OCI-LY3 (cell line): ENCODE data around the gene RPS21.

Source experiments
- H2AFZ ChIP-seq: fragments of 200-600, 300-600 bp; shearing (Covaris generic); 2 replicates; pipeline ENCODE4 v1.6.0; 2014; ENCODE audit warnings: antibody characterized with exemption, low read depth, low read length
- H3K27ac ChIP-seq: fragments of 200-600, 300-600 bp; sonication (generic); 2 replicates; pipeline ENCODE4 v1.5.1; 2014; ENCODE audit warnings: mild to moderate bottlenecking, low read length, moderate library complexity, mixed read lengths
- H3K27me3 ChIP-seq: fragments of 200-600, 300-600 bp; sonication (generic); 2 replicates; pipeline ENCODE4 v1.6.1; 2014; ENCODE audit warnings: low read depth, low read length, mixed read lengths
- H3K36me3 ChIP-seq: fragments of 200-600, 300-600 bp; sonication (generic); replicated peaks from 2 replicates; pipeline ENCODE3; 2014; ENCODE audit warnings: low read depth, low read length, mixed read lengths
- H3K4me1 ChIP-seq: fragments of 300-600, 200-600 bp; sonication (generic); 2 replicates; pipeline ENCODE4 v1.6.1; 2014; ENCODE audit warnings: low read length, mixed read lengths
- H3K4me2 ChIP-seq: fragments of 200-600, 300-600 bp; sonication (generic); 2 replicates; pipeline ENCODE4 v1.6.1; 2014; ENCODE audit warnings: low read length, mixed read lengths
- H3K4me3 ChIP-seq: fragments of 300-600, 200-600 bp; sonication (generic); 2 replicates; pipeline ENCODE4 v1.5.1; 2014; ENCODE audit warnings: antibody characterized with exemption, mild to moderate bottlenecking, low read length, moderate library complexity
- H3K79me2 ChIP-seq: fragments of 300-600, 200-600 bp; shearing (Covaris generic); 2 replicates; pipeline ENCODE4 v1.6.1; 2014; ENCODE audit warnings: mild to moderate bottlenecking, low read length, mixed read lengths
- H3K9ac ChIP-seq: fragments of 300-600, 200-600 bp; shearing (Covaris generic); 2 replicates; pipeline ENCODE4 v1.6.0; 2014; ENCODE audit warnings: mild to moderate bottlenecking, low read length, moderate library complexity
- H3K9me3 ChIP-seq: fragments of 200-600, 300-600 bp; shearing (Covaris generic); 2 replicates; pipeline ENCODE4 v1.6.1; 2014; ENCODE audit warnings: low read length, mixed read lengths; ENCODE audit not compliant: insufficient read depth
- H4K20me1 ChIP-seq: fragments of 200-600, 300-600 bp; sonication (generic); 2 replicates; pipeline ENCODE4 v1.6.1; 2016; ENCODE audit warnings: low read length, mixed read lengths; ENCODE audit not compliant: insufficient read depth
- CTCF ChIP-seq: fragments of 200-600, 300-600 bp; sonication (generic); IDR thresholded peaks from 2 replicates; pipeline ENCODE4 v1.5.1; 2014; ENCODE audit warnings: antibody characterized with exemption, low read length, low read depth
- EZH2phosphoT487 ChIP-seq: fragments of 200-600 bp; shearing (Covaris generic); IDR thresholded peaks from 2 replicates; pipeline ENCODE4 v1.6.1; 2018; ENCODE audit warnings: antibody characterized with exemption, mixed run types, low read depth

Gene RPS21

DNA sequence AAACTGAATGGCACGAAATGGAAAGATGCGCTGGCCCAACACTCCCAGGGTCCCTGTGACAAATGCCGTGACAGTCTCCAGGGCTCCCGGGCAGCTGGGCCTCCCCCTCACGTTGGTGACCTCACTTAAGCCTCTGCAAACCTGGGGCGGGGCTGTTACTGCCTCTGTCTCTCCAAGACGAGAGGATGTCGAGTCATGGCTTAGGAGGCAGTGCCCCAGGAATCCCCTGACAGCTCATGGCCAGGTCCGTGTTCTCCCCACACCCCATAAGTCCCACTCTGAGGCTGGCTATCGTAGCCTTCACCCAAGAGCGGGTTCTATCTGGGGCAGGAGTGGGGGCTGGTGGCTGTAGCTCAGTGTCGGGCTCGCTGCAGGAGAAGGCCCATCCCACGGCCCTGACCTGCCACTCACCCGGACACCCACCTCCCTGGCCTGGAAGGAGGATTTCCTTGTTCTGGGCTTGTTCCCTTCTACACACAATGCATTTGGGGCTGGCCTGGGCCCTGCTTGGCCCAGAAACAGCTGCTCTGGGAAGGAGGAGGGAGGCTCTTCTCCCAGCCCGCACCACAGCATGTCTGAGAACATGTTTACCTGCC lies 5.6 kb upstream of the RPS21 start:
- Histone ChIP-seq H3K79me2 (peaks cover 22% of the 10 kb centered on the region), H3K27me3 (no peaks in the 10 kb centered on the region), H3K4me3 (no peak overlapping the region), H3K9ac (no peak overlapping the region), H3K4me1 (peaks cover 5% of the 10 kb centered on the region), H3K4me2 (no peak overlapping the region), H2AFZ (no peak overlapping the region), H3K27ac (no peak overlapping the region), H3K9me3 (no peaks in the 10 kb centered on the region), H3K36me3 (peaks cover 10% of the 10 kb centered on the region), H4K20me1 (no peaks in the 10 kb centered on the region)
- TF ChIP-seq EZH2phosphoT487 (no peak), CTCF (no peak)

DNA sequence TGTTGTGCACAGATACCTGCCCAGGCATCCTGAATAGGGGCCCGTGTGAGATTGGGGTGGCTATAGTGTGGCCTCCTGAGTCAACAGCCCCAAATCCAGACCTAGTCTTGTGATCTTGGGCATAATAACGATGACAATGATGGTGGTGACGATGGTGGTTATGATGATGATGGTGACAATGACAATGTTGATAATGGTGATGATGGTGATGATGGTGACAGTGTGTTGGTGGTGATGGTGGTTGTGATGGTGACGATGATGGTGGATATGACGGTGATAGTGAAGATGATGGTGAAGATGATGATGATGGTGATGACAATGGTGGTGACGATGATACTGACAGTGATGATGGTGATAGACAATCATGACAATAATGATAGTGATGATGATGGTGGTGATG lies 5.1 kb upstream of the RPS21 start:
- H3K36me3 ChIP-seq: peaks cover 10% of the 10 kb centered on the region
- TF ChIP-seq EZH2phosphoT487 (no peak), CTCF (no peak)
- H3K27ac ChIP-seq: no peak overlapping the region
- no peak overlapping the region for H3K4me2 ChIP-seq
- no peaks in the 10 kb centered on the region for H3K27me3 ChIP-seq
- peaks cover 5% of the 10 kb centered on the region for H3K4me1 ChIP-seq
- peaks cover 27% of the 10 kb centered on the region for H3K79me2 ChIP-seq
- no peak overlapping the region for H2AFZ ChIP-seq
- H3K4me3 ChIP-seq: no peak overlapping the region
- H4K20me1 ChIP-seq: no peaks in the 10 kb centered on the region
- no peak overlapping the region for H3K9ac ChIP-seq
- H3K9me3 ChIP-seq: no peaks in the 10 kb centered on the region

GRCh38 chr20:62382306-62383198 lies 4.4 kb upstream of the RPS21 start:
- Histone ChIP-seq H3K36me3 (peaks cover 13% of the 10 kb centered on the region), H4K20me1 (peaks cover 3% of the 10 kb centered on the region; the same call in 1 of the 2 replicates), H3K4me2 (no peak overlapping the region), H2AFZ (no peak overlapping the region), H3K27ac (no peak overlapping the region), H3K4me1 (peaks cover 5% of the 10 kb centered on the region), H3K9ac (no peak overlapping the region), H3K4me3 (no peak overlapping the region), H3K9me3 (no peaks in the 10 kb centered on the region), H3K27me3 (no peaks in the 10 kb centered on the region), H3K79me2 (peaks cover 34% of the 10 kb centered on the region)
- TF ChIP-seq EZH2phosphoT487 (no peak), CTCF (peak; percentile 89)

DNA sequence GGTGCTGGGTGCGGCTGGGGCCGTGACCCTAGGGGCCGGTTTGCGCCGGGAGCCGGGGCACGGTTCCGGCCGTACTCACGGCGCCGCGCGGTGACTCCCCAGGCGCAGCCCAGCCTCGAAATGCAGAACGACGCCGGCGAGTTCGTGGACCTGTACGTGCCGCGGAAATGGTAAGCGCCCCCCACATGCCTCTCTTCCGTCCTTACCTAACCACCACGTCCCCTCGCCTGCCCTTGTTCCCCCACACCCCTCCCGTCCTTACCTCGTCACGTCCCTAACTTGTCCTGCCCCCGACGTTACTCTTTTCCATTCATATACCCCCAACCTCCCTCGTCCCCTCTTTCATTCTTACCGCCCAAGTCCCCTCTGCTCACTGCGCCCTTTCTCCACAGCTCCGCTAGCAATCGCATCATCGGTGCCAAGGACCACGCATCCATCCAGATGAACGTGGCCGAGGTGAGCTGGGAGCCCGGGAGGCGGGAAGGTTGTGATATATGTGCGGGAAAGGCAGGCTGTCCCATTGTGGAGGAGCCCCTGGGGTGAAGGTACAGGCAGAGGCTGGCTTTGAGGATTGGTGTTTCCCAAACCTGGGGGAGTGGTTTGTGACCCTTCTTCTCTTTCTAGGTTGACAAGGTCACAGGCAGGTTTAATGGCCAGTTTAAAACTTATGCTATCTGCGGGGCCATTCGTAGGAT lies 463 bp downstream of the RPS21 start:
- Histone ChIP-seq H3K4me3 (peak overlapping the region; percentile 99), H3K79me2 (peaks cover 56% of the 10 kb centered on the region), H3K9ac (peak overlapping the region; percentile 98), H3K4me2 (peak overlapping the region; percentile 95), H3K36me3 (peaks cover 31% of the 10 kb centered on the region), H2AFZ (no peak overlapping the region), H3K9me3 (no peaks in the 10 kb centered on the region), H4K20me1 (peaks cover 17% of the 10 kb centered on the region; the same call in 1 of the 2 replicates), H3K4me1 (peaks cover 17% of the 10 kb centered on the region), H3K27me3 (no peaks in the 10 kb centered on the region), H3K27ac (peak overlapping the region; percentile 60)
- TF ChIP-seq EZH2phosphoT487 (no peak), CTCF (no peak)
